Stomach (tissue), 4 donors: Measurements from ENCODE around the gene CLTCL1.

Source experiments
- EP300 ChIP-seq: sonication (generic); formaldehyde crosslinking; IDR thresholded peaks from one replicate; pipeline ENCODE4 v1.6.1; 2017; ENCODE audit warnings: antibody characterized with exemption
- POLR2AphosphoS5 ChIP-seq, 3 donors: sonication (generic); formaldehyde crosslinking; IDR thresholded peaks; one replicate each; pipeline ENCODE4 v1.6.1; 2016; ENCODE audit warnings: antibody characterized with exemption in 3 of 3
- TF ChIP-seq, protein P1 (sequence below), 7 experiments: fragments of 450-650 bp in 4 of 7; fragments of 200-600 bp in 3 of 7; sonication (generic) in 3 of 7; IDR thresholded peaks; one replicate each; pipeline ENCODE4 v1.5.1; 2016 to 2019; ENCODE audit warnings: antibody characterized with exemption in 7 of 7, control low read depth in 2 of 7, mild to moderate bottlenecking in 1 of 7

DNA sequence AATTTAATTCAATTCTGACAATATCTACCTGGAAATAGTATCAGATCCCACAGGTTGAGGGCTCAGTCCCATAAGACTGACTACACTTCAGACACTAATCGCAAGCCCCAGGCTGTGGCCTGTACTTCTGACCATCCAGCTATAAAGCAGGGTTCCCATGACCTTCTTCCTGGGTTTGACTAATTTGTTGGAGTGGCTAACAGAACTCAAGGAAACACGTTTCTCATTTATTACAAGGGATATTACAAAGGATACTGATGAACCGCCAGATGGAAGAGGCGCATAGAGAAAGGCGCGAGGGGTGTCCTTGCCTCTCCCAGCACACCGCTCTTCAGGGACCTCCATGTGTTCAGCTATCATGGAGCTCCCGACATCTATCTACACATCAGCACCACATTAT lies 13.7 kb downstream of the CLTCL1 start:
- TF ChIP-seq, protein P1, sequence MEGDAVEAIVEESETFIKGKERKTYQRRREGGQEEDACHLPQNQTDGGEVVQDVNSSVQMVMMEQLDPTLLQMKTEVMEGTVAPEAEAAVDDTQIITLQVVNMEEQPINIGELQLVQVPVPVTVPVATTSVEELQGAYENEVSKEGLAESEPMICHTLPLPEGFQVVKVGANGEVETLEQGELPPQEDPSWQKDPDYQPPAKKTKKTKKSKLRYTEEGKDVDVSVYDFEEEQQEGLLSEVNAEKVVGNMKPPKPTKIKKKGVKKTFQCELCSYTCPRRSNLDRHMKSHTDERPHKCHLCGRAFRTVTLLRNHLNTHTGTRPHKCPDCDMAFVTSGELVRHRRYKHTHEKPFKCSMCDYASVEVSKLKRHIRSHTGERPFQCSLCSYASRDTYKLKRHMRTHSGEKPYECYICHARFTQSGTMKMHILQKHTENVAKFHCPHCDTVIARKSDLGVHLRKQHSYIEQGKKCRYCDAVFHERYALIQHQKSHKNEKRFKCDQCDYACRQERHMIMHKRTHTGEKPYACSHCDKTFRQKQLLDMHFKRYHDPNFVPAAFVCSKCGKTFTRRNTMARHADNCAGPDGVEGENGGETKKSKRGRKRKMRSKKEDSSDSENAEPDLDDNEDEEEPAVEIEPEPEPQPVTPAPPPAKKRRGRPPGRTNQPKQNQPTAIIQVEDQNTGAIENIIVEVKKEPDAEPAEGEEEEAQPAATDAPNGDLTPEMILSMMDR (IDR thresholded peaks at IDR 0.05), result no peak
- no peak for TF ChIP-seq EP300
- TF ChIP-seq POLR2AphosphoS5 (IDR thresholded peaks at IDR 0.05), result no peak
